HL-60/S4 treated with retinoic acid at 250 ng/mL for 4 days and 3 days (cell line): ENCODE results near the gene IRX4.

Experiments used
- in situ Hi-C: fragments of 300-500 bp; cut with MboI; formaldehyde crosslinking; loops from 2 replicates; pipeline ENCODE4 v1.7.0; 2022; ENCODE audit warnings: low sequenced_read_pairs

IRX4 gene

GRCh38 chr5:1882337-1883119, at the start of gene IRX4:
Gene IRX4, minus strand, starts transcription at chr5:1882925. Its CDS starts 278 bp downstream, at chr5:1882647.
- in situ Hi-C loops, result no loop called here

GRCh38 chr5:1931604-1932231, 49.0 kb upstream of the IRX4 start:
- in situ Hi-C loops, result no loop called here

- in situ Hi-C loops, result no loop called here
Observed at GRCh38 chr5:1930880-1931603, 48.3 kb upstream of the IRX4 start.

GRCh38 chr5:1930501-1930879, 47.8 kb upstream of the IRX4 start:
- in situ Hi-C loops, result no loop called here

- in situ Hi-C loops, result no loop called here
Observed at GRCh38 chr5:1929108-1929991, 46.6 kb upstream of the IRX4 start.

- in situ Hi-C loops, result no loop called here
Observed at GRCh38 chr5:1926471-1927341, 44.0 kb upstream of the IRX4 start.

- in situ Hi-C loops, result no loop called here
Observed at GRCh38 chr5:1926071-1926440, 43.3 kb upstream of the IRX4 start.

- in situ Hi-C loops, result no loop called here
Observed at GRCh38 chr5:1925111-1926070, 42.7 kb upstream of the IRX4 start.

GRCh38 chr5:1923766-1924165, 41.0 kb upstream of the IRX4 start:
- in situ Hi-C loops, result no loop called here

GRCh38 chr5:1923341-1923740, 40.6 kb upstream of the IRX4 start:
- in situ Hi-C loops, result no loop called here

GRCh38 chr5:1921711-1922110, 39.0 kb upstream of the IRX4 start:
- in situ Hi-C loops, result no loop called here

- in situ Hi-C loops, result no loop called here
Observed at GRCh38 chr5:1919750-1920149, 37.0 kb upstream of the IRX4 start.

GRCh38 chr5:1919209-1919566, 36.5 kb upstream of the IRX4 start:
- in situ Hi-C loops, result no loop called here

- in situ Hi-C loops, result no loop called here
Observed at GRCh38 chr5:1918488-1919208, 35.9 kb upstream of the IRX4 start.

GRCh38 chr5:1917830-1918487, 35.2 kb upstream of the IRX4 start:
- in situ Hi-C loops, result no loop called here

- in situ Hi-C loops, result no loop called here
Observed at GRCh38 chr5:1916041-1917001, 33.6 kb upstream of the IRX4 start.

- in situ Hi-C loops, result no loop called here
Observed at GRCh38 chr5:1915316-1915715, 32.6 kb upstream of the IRX4 start.
